Smooth muscle cell of the umbilical artery (primary cell): ENCODE results near the gene CAPZB. TPM values are rescaled to one million over a fixed set of nuclear protein-coding genes. Genes with fewer than 3 reads are reported as not detected.

ENCODE experiments used
- total RNA-seq: library from RNA; depleted of rRNA; stranded (reverse); fragments of >200 nt; gene quantifications from 2 replicates; pipeline ENCODE4 v1.2.3, GENCODE V29; 2014

The CAPZB gene
- total RNA-seq: 145 and 196 TPM in 2 replicates

GRCh38 chr1:19485362-19486187, at the start of gene CAPZB:
CAPZB (minus strand) TSS chr1:19485539; CDS start chr1:19485438, 101 bp downstream.

GRCh38 chr1:19311931-19312781, 173.2 kb downstream of the CAPZB start, which contains the start of the genes AKR7A2 and SLC66A1:
AKR7A2 (minus strand) TSS chr1:19312144; CDS start chr1:19312124, 20 bp downstream.
SLC66A1 (plus strand) TSS chr1:19312326; CDS start chr1:19317678, 5,352 bp downstream.

Other genes starting within 250 kb of the CAPZB start
- 138 and 177 TPM in 2 replicates for gene EMC1, start 234.0 kb downstream of the CAPZB start, total RNA-seq
- 13.7 and 25.2 TPM in 2 replicates for gene MRTO4, start 233.7 kb downstream of the CAPZB start, total RNA-seq
- gene AKR7A3, start 196.8 kb downstream of the CAPZB start, total RNA-seq: 0.28 and 0.30 TPM in 2 replicates
- gene AKR7A2, start 173.4 kb downstream of the CAPZB start, total RNA-seq: 55.1 and 64.4 TPM in 2 replicates
- gene SLC66A1, start 173.2 kb downstream of the CAPZB start, total RNA-seq: 13.4 and 19.1 TPM in 2 replicates
- gene NBL1, start 158.8 kb upstream of the CAPZB start, total RNA-seq: 57.9 and 99.5 TPM in 2 replicates
- not detected in 2 replicates for gene HTR6, start 179.3 kb upstream of the CAPZB start, total RNA-seq